ENCODE results near the gene ARID5B. TPM values are rescaled to one million over a fixed set of nuclear protein-coding genes. Genes with fewer than 3 reads are reported as not detected.

ARID5B gene
- total and polyA plus RNA-seq, 2 donors (not counting 3 experiments of a cell fraction or from before 2014, with no cell fraction given): 5.6 to 8.9 TPM

DNA sequence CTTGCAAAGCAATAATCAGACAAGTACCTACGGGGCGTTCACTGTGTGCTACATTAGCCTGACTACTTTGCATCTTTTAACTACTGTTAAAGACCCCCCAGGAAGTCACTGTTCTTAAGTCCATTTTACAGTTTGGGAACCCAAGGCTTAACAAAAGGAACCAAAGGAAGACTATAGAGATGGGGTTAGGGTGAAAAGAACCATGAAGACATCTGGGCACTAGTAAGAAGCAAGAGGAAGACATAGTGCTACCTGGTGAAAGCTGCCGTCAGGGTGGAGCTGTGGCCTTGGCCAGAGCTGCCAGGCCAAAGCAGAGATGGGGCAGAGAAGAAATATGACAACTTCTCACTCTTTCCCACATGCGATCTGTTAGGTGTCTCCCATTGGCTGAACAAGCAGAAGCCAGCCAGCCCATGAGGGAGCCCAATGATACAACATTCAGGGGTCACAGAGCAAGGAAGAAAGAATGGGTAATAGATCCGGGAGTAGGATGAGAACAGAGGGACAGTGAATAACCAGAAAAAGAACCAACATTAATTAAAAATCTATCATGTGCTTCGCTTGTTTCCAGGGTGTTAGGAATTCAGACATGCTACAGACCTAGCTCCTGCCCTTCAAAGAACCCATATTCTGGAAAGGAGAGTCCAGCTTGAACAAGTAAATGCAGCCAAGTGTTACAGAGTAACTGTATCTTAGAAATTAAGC lies 85.4 kb downstream of the ARID5B start:
- intact Hi-C loops (cut with micrococcal nuclease) (no loop called here), dilution Hi-C loops (cut with MboI; ENCODE audit: extremely low pct_ligation_motif_present, low sequenced_read_pairs) (no loop called here)
- TF ChIP-seq, protein P1, sequence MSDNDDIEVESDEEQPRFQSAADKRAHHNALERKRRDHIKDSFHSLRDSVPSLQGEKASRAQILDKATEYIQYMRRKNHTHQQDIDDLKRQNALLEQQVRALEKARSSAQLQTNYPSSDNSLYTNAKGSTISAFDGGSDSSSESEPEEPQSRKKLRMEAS (IDR thresholded peaks at IDR 0.05; ENCODE audit: insufficient read depth, insufficient read length): no peak
- TF ChIP-seq FOS (IDR thresholded peaks at IDR 0.05; ENCODE audit: borderline replicate concordance, insufficient read depth, low read length) (no peak), POLR2A (IDR thresholded peaks at IDR 0.05; ENCODE audit: low read depth, low read length) (no peak), EZH2 (IDR thresholded peaks at IDR 0.05; ENCODE audit: borderline replicate concordance, low read depth, low read length, severe bottlenecking) (no peak), JUN (IDR thresholded peaks at IDR 0.05; ENCODE audit: borderline replicate concordance, insufficient read depth, insufficient read length, low read depth) (no peak), MYC (IDR thresholded peaks at IDR 0.05; ENCODE audit: low read depth, low read length) (no peak), GATA2 (IDR thresholded peaks at IDR 0.05; ENCODE audit: insufficient read depth, insufficient read length, low read depth, low read length) (no peak), POLR2AphosphoS5 (IDR thresholded peaks at IDR 0.05; ENCODE audit: insufficient read depth, low read depth, low read length) (no peak)
- TF ChIP-seq, protein P2, sequence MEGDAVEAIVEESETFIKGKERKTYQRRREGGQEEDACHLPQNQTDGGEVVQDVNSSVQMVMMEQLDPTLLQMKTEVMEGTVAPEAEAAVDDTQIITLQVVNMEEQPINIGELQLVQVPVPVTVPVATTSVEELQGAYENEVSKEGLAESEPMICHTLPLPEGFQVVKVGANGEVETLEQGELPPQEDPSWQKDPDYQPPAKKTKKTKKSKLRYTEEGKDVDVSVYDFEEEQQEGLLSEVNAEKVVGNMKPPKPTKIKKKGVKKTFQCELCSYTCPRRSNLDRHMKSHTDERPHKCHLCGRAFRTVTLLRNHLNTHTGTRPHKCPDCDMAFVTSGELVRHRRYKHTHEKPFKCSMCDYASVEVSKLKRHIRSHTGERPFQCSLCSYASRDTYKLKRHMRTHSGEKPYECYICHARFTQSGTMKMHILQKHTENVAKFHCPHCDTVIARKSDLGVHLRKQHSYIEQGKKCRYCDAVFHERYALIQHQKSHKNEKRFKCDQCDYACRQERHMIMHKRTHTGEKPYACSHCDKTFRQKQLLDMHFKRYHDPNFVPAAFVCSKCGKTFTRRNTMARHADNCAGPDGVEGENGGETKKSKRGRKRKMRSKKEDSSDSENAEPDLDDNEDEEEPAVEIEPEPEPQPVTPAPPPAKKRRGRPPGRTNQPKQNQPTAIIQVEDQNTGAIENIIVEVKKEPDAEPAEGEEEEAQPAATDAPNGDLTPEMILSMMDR (IDR thresholded peaks at IDR 0.05; ENCODE audit: extremely low read depth in 1 of 2, insufficient read depth in 1 of 2, low read depth in 1 of 2, low read length in 2 of 2): no peak
- Histone ChIP-seq H3K9me3 (replicated peaks; ENCODE audit: control insufficient read depth, insufficient read depth, low read length) (no peaks in the 10 kb centered on the region), H3K4me3 (replicated peaks in 1 of 3; ENCODE audit: insufficient read depth in 1 of 3, low read depth in 1 of 3, low read length in 3 of 3) (no peak overlapping the region), H3K9me1 (replicated peaks; ENCODE audit: control insufficient read depth, extremely low read depth, insufficient read depth, low read length) (no peaks in the 10 kb centered on the region), H3K4me1 (ENCODE audit: control insufficient read depth, extremely low read depth, insufficient read depth, low read length) (no peaks in the 10 kb centered on the region), H2AFZ (ENCODE audit: low read depth, low read length) (no peak overlapping the region), H3K4me2 (ENCODE audit: insufficient read depth, low read length) (no peak overlapping the region), H3K79me2 (ENCODE audit: control insufficient read depth, insufficient read depth, low read length) (no peaks in the 10 kb centered on the region), H3K27ac (ENCODE audit: insufficient read depth, low read depth, low read length) (no peak overlapping the region), H3K27me3 (ENCODE audit: control insufficient read depth in 2 of 2, insufficient read depth in 2 of 2, low read length in 2 of 2) (no peaks in the 10 kb centered on the region), H4K20me1 (replicated peaks; ENCODE audit: control insufficient read depth, extremely low read depth, insufficient read depth, low read length) (no peaks in the 10 kb centered on the region), H3K9ac (replicated peaks; ENCODE audit: extremely low read depth, insufficient read depth, low read length) (no peak overlapping the region), H3K36me3 (ENCODE audit: control insufficient read depth in 2 of 2, extremely low read depth in 1 of 2, insufficient read depth in 2 of 2, low read length in 2 of 2) (no peaks in the 10 kb centered on the region)
- FAIRE-seq: no peak
- ChIA-PET POLR2A (no interaction called here), CTCF (interaction anchor here (1.4 kb wide), 1 partner anchor 90 kb away, joined by 4 read pairs; no protein-coding TSS in a partner anchor)
- no peak for DNase-seq (ENCODE audit: low read depth, low spot score)
- no TSS peak for BruUV-seq (replicated peaks)

Measured in endothelial cell of umbilical vein (primary cell).